Common myeloid progenitor, CD34-positive (primary cell): ENCODE results near the gene PRSS23.

Source experiments
- CTCF ChIA-PET: fragments of 350-600 bp; sonication (Branson Sonifier 250); formaldehyde crosslinking; loops from one replicate; lab custom pipeline; 2021; ENCODE audit warnings: antibody characterized with exemption; lab: Charles Lee
- POLR2A ChIA-PET: fragments of 350-600 bp; sonication (Branson Sonifier 250); formaldehyde crosslinking; loops from one replicate; lab custom pipeline; 2021; ENCODE audit warnings: antibody characterized with exemption; lab: Charles Lee
- DNase-seq, 3 donors: peaks; one replicate each; pipeline versions ENCODE4 v3.0.0 to v3.0.0-alpha.2; 2013
- H3K27ac ChIP-seq, 2 experiments: 1 replicate in 1 of 2; 2 replicates in 1 of 2; pipeline ENCODE4 v1.7.0; 2013; ENCODE audit warnings: inconsistent platforms in 2 of 2, low read length in 2 of 2, mild to moderate bottlenecking in 2 of 2, low read depth in 1 of 2, moderate library complexity in 1 of 2; ENCODE audit not compliant: severe bottlenecking in 2 of 2, insufficient read depth in 1 of 2, poor library complexity in 1 of 2
- H3K27me3 ChIP-seq, 5 experiments: replicated peaks in 2 of 5; 1 replicate in 3 of 5; 2 replicates in 2 of 5; pipeline versions ENCODE4 v1.6.1 to v1.7.0; 2013; ENCODE audit warnings: low read length in 4 of 5, mild to moderate bottlenecking in 2 of 5, moderate library complexity in 2 of 5, inconsistent platforms in 1 of 5; ENCODE audit not compliant: insufficient read depth in 5 of 5, control insufficient read depth in 4 of 5
- H3K36me3 ChIP-seq, 4 experiments: 1 replicate in 2 of 4; 2 replicates in 2 of 4; pipeline versions ENCODE4 v1.6.1 to v1.7.0; 2013; ENCODE audit warnings: low read length in 3 of 4, control low read depth in 1 of 4, mild to moderate bottlenecking in 1 of 4; ENCODE audit not compliant: control insufficient read depth in 4 of 4, insufficient read depth in 4 of 4
- H3K4me1 ChIP-seq, 4 experiments: 1 replicate in 3 of 4; 2 replicates in 1 of 4; pipeline versions ENCODE4 v1.6.1 to v1.7.1; 2013; ENCODE audit warnings: low read length in 3 of 4, mild to moderate bottlenecking in 3 of 4, control low read depth in 1 of 4, inconsistent platforms in 1 of 4, moderate library complexity in 1 of 4; ENCODE audit not compliant: control insufficient read depth in 4 of 4, insufficient read depth in 4 of 4; ENCODE audit errors: control extremely low read depth in 1 of 4
- H3K4me3 ChIP-seq, 7 experiments: 1 replicate in 4 of 7; 2 replicates in 3 of 7; pipeline versions ENCODE4 v1.5.1 to v1.7.0; 2013; ENCODE audit warnings: mild to moderate bottlenecking in 7 of 7, low read length in 6 of 7, moderate library complexity in 6 of 7, inconsistent platforms in 2 of 7, low read depth in 2 of 7, control low read depth in 1 of 7; ENCODE audit not compliant: insufficient read depth in 4 of 7, control insufficient read depth in 1 of 7; ENCODE audit errors: extremely low read depth in 1 of 7
- H3K9me3 ChIP-seq, 5 experiments: 1 replicate in 4 of 5; 2 replicates in 1 of 5; pipeline versions ENCODE4 v1.6.1 to v1.7.1; 2013; ENCODE audit warnings: low read length in 4 of 5, mild to moderate bottlenecking in 2 of 5, inconsistent platforms in 1 of 5, low read depth in 1 of 5, moderate library complexity in 1 of 5; ENCODE audit not compliant: control insufficient read depth in 4 of 5, insufficient read depth in 2 of 5; ENCODE audit errors: control extremely low read depth in 1 of 5
- WGBS: methylation state at CpG from one replicate; pipeline ENCODE4 v1.1.5; 2013; ENCODE audit not compliant: insufficient coverage; 5-methylcytosine and 5-hydroxymethylcytosine counted together

The PRSS23 gene

DNA sequence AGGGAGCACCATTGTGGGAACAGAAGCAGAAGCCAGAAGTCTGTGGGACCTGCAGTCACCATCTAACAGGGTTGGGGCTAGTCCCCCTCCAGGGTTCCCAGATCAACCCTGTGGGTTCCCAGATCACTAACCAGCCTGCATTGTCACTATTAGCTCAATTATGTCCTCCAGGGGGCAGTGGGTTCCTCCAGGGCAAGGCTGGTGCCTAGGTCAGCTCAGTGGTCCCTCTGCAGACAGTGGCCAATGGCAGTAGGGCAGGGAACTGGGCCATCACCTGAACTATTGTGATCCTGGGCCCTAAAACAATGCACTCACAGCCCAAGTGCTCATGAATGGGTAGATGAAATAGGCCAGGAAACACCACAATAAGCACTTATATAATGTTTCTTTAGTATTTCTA, 18.8 kb upstream of the PRSS23 start:
- ChIA-PET CTCF (no interaction called here), POLR2A (no interaction called here)
- H3K27ac ChIP-seq = no peak overlapping the region

GRCh38 chr11:86782742-86783141, 17.6 kb upstream of the PRSS23 start:
- POLR2A ChIA-PET = no interaction called here

More for the DNA sequence above, 18.8 kb upstream of the PRSS23 start:
- H3K4me1 ChIP-seq = no peaks in the 10 kb centered on the region
- DNase-seq = no peak
- H3K4me3 ChIP-seq = no peak overlapping the region
- no peaks in the 10 kb centered on the region for H3K27me3 ChIP-seq
- H3K9me3 ChIP-seq = no peaks in the 10 kb centered on the region
- H3K36me3 ChIP-seq = no peaks in the 10 kb centered on the region

GRCh38 chr11:86783661-86784060, 16.7 kb upstream of the PRSS23 start:
- DNase-seq = no peak
- CTCF ChIA-PET = interaction anchor here (1.2 kb wide), 1 partner anchor 13 kb away, joined by 4 read pairs; no protein-coding TSS in a partner anchor
- 89% methylated on average over 2 of the region's 2 CpGs for WGBS
- POLR2A ChIA-PET = no interaction called here
- Histone ChIP-seq H3K4me1 (no peaks in the 10 kb centered on the region), H3K27ac (no peak overlapping the region), H3K4me3 (no peak overlapping the region), H3K36me3 (no peaks in the 10 kb centered on the region), H3K27me3 (no peaks in the 10 kb centered on the region), H3K9me3 (no peaks in the 10 kb centered on the region)

More at GRCh38 chr11:86782742-86783141, 17.6 kb upstream of the PRSS23 start:
- WGBS = 94% methylated on average over 4 of the region's 4 CpGs
- H3K36me3 ChIP-seq = no peaks in the 10 kb centered on the region
- no peaks in the 10 kb centered on the region for H3K9me3 ChIP-seq
- H3K4me1 ChIP-seq = no peaks in the 10 kb centered on the region
- no peak overlapping the region for H3K27ac ChIP-seq
- no peak overlapping the region for H3K4me3 ChIP-seq
- DNase-seq = no peak
- H3K27me3 ChIP-seq = no peaks in the 10 kb centered on the region
- CTCF ChIA-PET = interaction anchor here (1.2 kb wide), 1 partner anchor 14 kb away, joined by 4 read pairs; no protein-coding TSS in a partner anchor

DNA sequence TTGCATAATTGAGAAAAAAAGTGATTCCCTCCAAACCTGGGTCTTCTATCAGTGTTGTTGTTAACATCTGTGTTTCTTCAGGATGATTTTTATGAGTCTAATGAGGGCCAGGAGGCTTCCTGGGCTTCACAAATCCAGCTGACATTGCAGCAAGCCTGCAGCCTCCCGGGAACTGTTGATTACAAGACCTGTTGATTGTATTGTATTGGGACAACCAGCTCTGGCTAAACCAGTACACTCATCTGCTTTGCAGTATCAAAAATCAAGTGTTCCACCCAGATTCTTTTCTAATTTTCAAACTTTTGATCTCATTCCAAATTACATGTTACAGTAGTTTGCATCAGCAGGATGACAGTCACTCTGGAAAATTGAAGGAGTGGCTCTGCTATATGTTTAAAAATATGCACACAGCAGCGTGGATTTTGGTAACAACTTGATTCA, 16.1 kb upstream of the PRSS23 start:
- Histone ChIP-seq H3K36me3 (no peaks in the 10 kb centered on the region), H3K4me3 (no peak overlapping the region), H3K27me3 (no peaks in the 10 kb centered on the region), H3K9me3 (no peaks in the 10 kb centered on the region), H3K27ac (no peak overlapping the region), H3K4me1 (no peaks in the 10 kb centered on the region)
- ChIA-PET POLR2A (no interaction called here), CTCF (interaction anchor here (0.8 to 1.2 kb wide), 3 partner anchors 10 to 176 kb away, joined by 3 to 4 read pairs (median 3); no protein-coding TSS in a partner anchor)
- no peak for DNase-seq
- 100% methylated on average over 1 of the region's 2 CpGs for WGBS

GRCh38 chr11:86785576-86785975, 14.8 kb upstream of the PRSS23 start:
- Histone ChIP-seq H3K9me3 (no peaks in the 10 kb centered on the region), H3K36me3 (no peaks in the 10 kb centered on the region), H3K4me3 (no peak overlapping the region), H3K27ac (no peak overlapping the region), H3K4me1 (no peaks in the 10 kb centered on the region), H3K27me3 (no peaks in the 10 kb centered on the region)
- WGBS = 100% methylated on average over 3 of the region's 3 CpGs
- CTCF ChIA-PET = interaction anchor here (0.8 to 1.5 kb wide), 4 partner anchors 10 to 177 kb away, joined by 3 to 4 read pairs (median 3); no protein-coding TSS in a partner anchor
- POLR2A ChIA-PET = no interaction called here
- no peak for DNase-seq

GRCh38 chr11:86787018-86787536, 13.3 kb upstream of the PRSS23 start:
- no peak for DNase-seq
- Histone ChIP-seq H3K36me3 (no peaks in the 10 kb centered on the region), H3K4me1 (peaks cover 0 to under 1% (median 0%) of the 10 kb centered on the region in 4 experiments), H3K27ac (no peak overlapping the region), H3K9me3 (no peaks in the 10 kb centered on the region), H3K4me3 (no peak overlapping the region), H3K27me3 (no peaks in the 10 kb centered on the region)
- POLR2A ChIA-PET = no interaction called here
- CTCF ChIA-PET = no interaction called here
- 80% methylated on average over 1 of the region's 2 CpGs for WGBS

- POLR2A ChIA-PET = no interaction called here
- H3K27me3 ChIP-seq = no peaks in the 10 kb centered on the region
- H3K4me1 ChIP-seq = peaks cover 0 to 6% (median 0%) of the 10 kb centered on the region in 4 experiments
- H3K36me3 ChIP-seq = no peaks in the 10 kb centered on the region
- CTCF ChIA-PET = no interaction called here
- H3K27ac ChIP-seq = no peak overlapping the region
- H3K4me3 ChIP-seq = no peak overlapping the region
- no peak for DNase-seq
- no peaks in the 10 kb centered on the region for H3K9me3 ChIP-seq
Observed at GRCh38 chr11:86787656-86788055, 12.7 kb upstream of the PRSS23 start.
